Left lung (tissue), 10 donors: ENCODE data around the gene RNF115. TPM values are rescaled to one million over a fixed set of nuclear protein-coding genes. Genes with fewer than 3 reads are reported as not detected.

Source experiments
- ATAC-seq: fragments of 200-7000 bp; cut with Tn5 transposase; one replicate; pipeline ENCODE4 v1.9.1; 2020; ENCODE audit warnings: moderate library complexity
- DNase-seq, 4 donors: peaks; one replicate each; pipeline ENCODE4 v3.0.0-alpha.2; 2013 to 2020
- H3K27ac ChIP-seq, 2 donors: fragments of 200-600 bp; sonication (generic) in 1 of 2; one replicate each; pipeline versions ENCODE4 v1.5.0 to v1.8.0; 2020 to 2021
- H3K27me3 ChIP-seq, 2 donors: fragments of 200-600 bp; sonication (generic) in 1 of 2; one replicate each; pipeline versions ENCODE4 v1.5.0 to v1.8.0; 2020 to 2021
- H3K36me3 ChIP-seq, 2 donors: fragments of 200-600 bp; sonication (generic) in 1 of 2; one replicate each; pipeline versions ENCODE4 v1.5.0 to v1.8.0; 2020 to 2021
- H3K4me1 ChIP-seq, 2 donors: fragments of 200-600 bp; one replicate each; pipeline ENCODE4 v1.8.0; 2021
- H3K4me3 ChIP-seq, 2 donors: fragments of 200-600 bp; sonication (generic) in 1 of 2; one replicate each; pipeline versions ENCODE4 v1.5.0 to v1.8.0; 2020 to 2021; ENCODE audit warnings: mild to moderate bottlenecking in 1 of 2
- H3K9me3 ChIP-seq, 2 donors: fragments of 200-600 bp; sonication (generic) in 1 of 2; one replicate each; pipeline versions ENCODE4 v1.5.0 to v1.8.0; 2020 to 2021
- intact Hi-C, 2 donors: fragments of 100-400 bp; cut with DNase I; formaldehyde crosslinking; loops; one replicate each; pipeline versions ENCODE4 v1.11.2 to v1.14.2; 2022
- polyA plus RNA-seq, 6 donors: library from polyadenylated mRNA; unstranded; fragments of 120-200 nt; gene quantifications; one replicate each; pipeline ENCODE4 v1.2.1, GENCODE V29; 2013; ENCODE audit not compliant: insufficient read length in 6 of 6
- total RNA-seq, 2 donors: library from RNA; stranded (reverse); fragmentation: NEBNext Ultra II Directional; extraction: Animal tissue kit (Norgen Biotek cat#: 25700); gene quantifications; one replicate each; pipeline ENCODE4 v1.2.1, GENCODE V29; 2021
- TF ChIP-seq, protein P1 (sequence below), 2 donors: fragments of 200-600 bp; sonication (generic) in 1 of 2; IDR thresholded peaks; one replicate each; pipeline versions ENCODE4 v1.5.0 to v1.8.0; 2021; ENCODE audit warnings: antibody characterized with exemption in 2 of 2
- donor health status: DM: no; HTN: yes; CAD: no.
- donor health status: DM: no; HTN: no; CAD: no.

RNF115 gene
- total and polyA plus RNA-seq, 8 donors, result 11.8 to 20.4 (median 18.1) TPM

GRCh38 chr1:145716641-145717345 is 107.1 kb downstream of the RNF115 start:
- Histone ChIP-seq H3K27ac (no peak overlapping the region), H3K9me3 (no peaks in the 10 kb centered on the region), H3K4me3 (no peak overlapping the region), H3K36me3 (no peaks in the 10 kb centered on the region), H3K27me3 (peaks cover 0 to 24% of the 10 kb centered on the region in 2 donors), H3K4me1 (peaks cover 3 to 12% of the 10 kb centered on the region in 2 donors)
- DNase-seq (no peak), ATAC-seq (no peak)
- intact Hi-C loops, result no loop called here
- TF ChIP-seq, protein P1, sequence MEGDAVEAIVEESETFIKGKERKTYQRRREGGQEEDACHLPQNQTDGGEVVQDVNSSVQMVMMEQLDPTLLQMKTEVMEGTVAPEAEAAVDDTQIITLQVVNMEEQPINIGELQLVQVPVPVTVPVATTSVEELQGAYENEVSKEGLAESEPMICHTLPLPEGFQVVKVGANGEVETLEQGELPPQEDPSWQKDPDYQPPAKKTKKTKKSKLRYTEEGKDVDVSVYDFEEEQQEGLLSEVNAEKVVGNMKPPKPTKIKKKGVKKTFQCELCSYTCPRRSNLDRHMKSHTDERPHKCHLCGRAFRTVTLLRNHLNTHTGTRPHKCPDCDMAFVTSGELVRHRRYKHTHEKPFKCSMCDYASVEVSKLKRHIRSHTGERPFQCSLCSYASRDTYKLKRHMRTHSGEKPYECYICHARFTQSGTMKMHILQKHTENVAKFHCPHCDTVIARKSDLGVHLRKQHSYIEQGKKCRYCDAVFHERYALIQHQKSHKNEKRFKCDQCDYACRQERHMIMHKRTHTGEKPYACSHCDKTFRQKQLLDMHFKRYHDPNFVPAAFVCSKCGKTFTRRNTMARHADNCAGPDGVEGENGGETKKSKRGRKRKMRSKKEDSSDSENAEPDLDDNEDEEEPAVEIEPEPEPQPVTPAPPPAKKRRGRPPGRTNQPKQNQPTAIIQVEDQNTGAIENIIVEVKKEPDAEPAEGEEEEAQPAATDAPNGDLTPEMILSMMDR (IDR thresholded peaks at IDR 0.05), result no peak

- intact Hi-C loops, result no loop called here
- no peak overlapping the region for H3K4me3 ChIP-seq
- H3K27me3 ChIP-seq, result peaks cover 0 to 3% of the 10 kb centered on the region in 2 donors
- ATAC-seq (no peak), DNase-seq (no peak)
- no peaks in the 10 kb centered on the region for H3K36me3 ChIP-seq
- H3K9me3 ChIP-seq, result no peaks in the 10 kb centered on the region
- no peak overlapping the region for H3K27ac ChIP-seq
- TF ChIP-seq, protein P1 (IDR thresholded peaks at IDR 0.05), result no peak
- H3K4me1 ChIP-seq, result no peaks in the 10 kb centered on the region
Observed at GRCh38 chr1:145714524-145715111, 109.3 kb downstream of the RNF115 start.

DNA sequence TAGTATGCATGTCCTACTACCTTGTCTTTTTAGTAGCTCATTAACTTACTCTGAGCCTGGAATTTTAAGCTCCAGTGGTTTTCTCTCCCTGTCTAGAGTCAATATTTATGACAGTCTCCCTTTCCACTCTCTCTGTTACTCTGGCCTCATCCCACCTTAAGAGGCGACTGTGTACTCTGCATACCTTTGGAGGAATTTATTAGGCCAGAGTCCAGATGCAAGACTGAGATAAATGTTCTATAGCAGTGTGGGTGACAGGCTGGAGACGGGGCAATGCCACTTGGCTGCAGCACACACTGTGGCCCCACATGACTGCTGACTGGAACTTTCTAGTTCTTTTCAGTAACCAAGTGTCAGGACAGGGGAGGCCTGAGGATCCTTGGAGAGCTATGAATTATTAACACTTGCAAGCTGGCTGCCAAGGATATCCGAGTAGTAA is 112.7 kb downstream of the RNF115 start:
- Histone ChIP-seq H3K27ac (no peak overlapping the region), H3K4me1 (no peaks in the 10 kb centered on the region), H3K27me3 (no peaks in the 10 kb centered on the region), H3K4me3 (no peak overlapping the region), H3K36me3 (no peaks in the 10 kb centered on the region), H3K9me3 (no peaks in the 10 kb centered on the region)
- ATAC-seq, result no peak
- no peak for DNase-seq
- TF ChIP-seq, protein P1 (IDR thresholded peaks at IDR 0.05), result no peak
- intact Hi-C loops, result no loop called here

DNA sequence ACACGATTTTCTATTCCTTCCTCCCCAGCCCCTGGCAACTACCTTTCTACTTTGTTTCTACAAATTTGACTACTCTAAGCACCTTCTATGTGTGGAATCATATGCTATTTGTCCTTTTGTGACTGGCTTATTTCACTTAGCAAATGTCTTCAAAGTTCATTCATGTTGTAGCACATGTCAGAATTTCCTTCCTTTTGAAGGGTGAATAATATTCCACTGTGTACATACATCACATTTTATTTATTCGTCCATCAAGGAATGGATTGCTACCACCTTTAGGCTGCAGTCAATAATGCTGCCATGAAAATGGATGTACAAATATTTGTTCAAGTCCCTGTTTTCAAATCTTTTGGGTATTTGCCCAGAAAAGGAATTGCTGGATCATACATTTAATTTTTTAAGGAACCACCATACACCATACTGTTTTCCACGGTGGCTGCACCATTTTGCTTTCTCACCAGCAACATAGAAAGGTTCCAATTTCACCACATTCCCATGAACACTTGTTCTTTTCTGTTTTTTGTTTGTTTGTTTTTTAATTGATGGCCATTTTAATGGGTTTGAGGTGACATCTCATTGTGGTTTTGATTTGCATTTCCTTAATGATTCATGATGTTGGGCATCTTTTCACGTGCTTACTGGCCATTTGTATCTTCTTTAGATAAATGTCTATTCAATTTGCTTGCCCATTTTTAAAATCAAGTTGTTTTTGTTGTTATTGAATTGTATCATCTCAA is 113.4 kb downstream of the RNF115 start:
- Histone ChIP-seq H3K4me1 (no peaks in the 10 kb centered on the region), H3K27ac (no peak overlapping the region), H3K9me3 (no peaks in the 10 kb centered on the region), H3K27me3 (no peaks in the 10 kb centered on the region), H3K4me3 (no peak overlapping the region), H3K36me3 (no peaks in the 10 kb centered on the region)
- TF ChIP-seq, protein P1 (IDR thresholded peaks at IDR 0.05), result no peak
- intact Hi-C loops, result no loop called here
- ATAC-seq (no peak), DNase-seq (no peak)

- TF ChIP-seq, protein P1 (IDR thresholded peaks at IDR 0.05), result no peak
- intact Hi-C loops, result no loop called here
- Histone ChIP-seq H3K4me1 (no peaks in the 10 kb centered on the region), H3K36me3 (no peaks in the 10 kb centered on the region), H3K27me3 (no peaks in the 10 kb centered on the region), H3K4me3 (no peak overlapping the region), H3K9me3 (no peaks in the 10 kb centered on the region), H3K27ac (no peak overlapping the region)
- DNase-seq (no peak), ATAC-seq (no peak)
Observed at GRCh38 chr1:145708063-145708462, 115.8 kb downstream of the RNF115 start.
